ENCODE results near the gene CCDC149.

CCDC149 gene

DNA sequence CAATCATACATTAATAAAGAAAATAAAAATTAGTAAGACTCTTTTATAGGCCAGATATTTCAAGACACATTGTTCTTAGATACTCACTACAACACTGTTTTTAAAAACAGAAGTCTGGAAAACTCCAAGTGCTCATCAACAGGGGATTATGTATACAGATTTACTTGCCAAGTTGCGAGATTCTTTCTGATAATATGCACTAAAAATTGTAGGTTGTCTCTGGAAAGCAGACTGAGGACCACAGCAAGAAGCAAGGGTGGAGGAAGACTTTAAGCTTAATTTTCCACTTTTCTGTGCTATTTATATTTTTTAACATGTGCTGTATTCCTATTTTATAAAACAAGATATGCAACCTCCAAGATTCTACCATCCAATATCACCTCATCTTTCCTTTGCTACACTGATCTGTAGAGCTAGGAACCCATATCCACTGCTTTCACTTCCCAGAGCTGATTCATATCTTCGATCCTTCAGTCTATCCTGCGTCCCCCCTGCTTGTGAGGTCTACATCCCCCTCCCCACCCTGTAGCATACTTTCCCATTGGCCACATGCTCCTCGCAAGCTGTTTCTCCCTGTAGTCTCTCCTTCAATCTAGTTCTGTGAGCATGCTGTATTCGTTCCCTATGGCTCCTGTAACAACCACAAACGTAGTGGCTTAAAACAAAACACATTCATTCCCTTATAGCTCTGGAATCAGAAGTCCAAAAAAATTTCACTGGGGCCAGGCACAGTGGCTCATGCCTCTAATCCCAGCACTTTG, 101.8 kb downstream of the CCDC149 start:
- Histone ChIP-seq H3K4me3 (no peak overlapping the region), H3K27me3 (no peaks in the 10 kb centered on the region), H3K27ac (peak overlapping the region in 1 of 2 donors; percentile 62), H3K4me1 (peaks cover 0 to 37% (median 0%) of the 10 kb centered on the region in 4 donors), H3K9me3 (no peaks in the 10 kb centered on the region), H3K36me3 (peaks cover 6 to 26% (median 23%) of the 10 kb centered on the region in 3 donors)
- intact Hi-C loops (cut with DNase I; ENCODE audit: low total_unique reads) = no loop called here
- TF ChIP-seq, protein P1, sequence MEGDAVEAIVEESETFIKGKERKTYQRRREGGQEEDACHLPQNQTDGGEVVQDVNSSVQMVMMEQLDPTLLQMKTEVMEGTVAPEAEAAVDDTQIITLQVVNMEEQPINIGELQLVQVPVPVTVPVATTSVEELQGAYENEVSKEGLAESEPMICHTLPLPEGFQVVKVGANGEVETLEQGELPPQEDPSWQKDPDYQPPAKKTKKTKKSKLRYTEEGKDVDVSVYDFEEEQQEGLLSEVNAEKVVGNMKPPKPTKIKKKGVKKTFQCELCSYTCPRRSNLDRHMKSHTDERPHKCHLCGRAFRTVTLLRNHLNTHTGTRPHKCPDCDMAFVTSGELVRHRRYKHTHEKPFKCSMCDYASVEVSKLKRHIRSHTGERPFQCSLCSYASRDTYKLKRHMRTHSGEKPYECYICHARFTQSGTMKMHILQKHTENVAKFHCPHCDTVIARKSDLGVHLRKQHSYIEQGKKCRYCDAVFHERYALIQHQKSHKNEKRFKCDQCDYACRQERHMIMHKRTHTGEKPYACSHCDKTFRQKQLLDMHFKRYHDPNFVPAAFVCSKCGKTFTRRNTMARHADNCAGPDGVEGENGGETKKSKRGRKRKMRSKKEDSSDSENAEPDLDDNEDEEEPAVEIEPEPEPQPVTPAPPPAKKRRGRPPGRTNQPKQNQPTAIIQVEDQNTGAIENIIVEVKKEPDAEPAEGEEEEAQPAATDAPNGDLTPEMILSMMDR (IDR thresholded peaks at IDR 0.05) = no peak
- DNase-seq = no peak

DNA sequence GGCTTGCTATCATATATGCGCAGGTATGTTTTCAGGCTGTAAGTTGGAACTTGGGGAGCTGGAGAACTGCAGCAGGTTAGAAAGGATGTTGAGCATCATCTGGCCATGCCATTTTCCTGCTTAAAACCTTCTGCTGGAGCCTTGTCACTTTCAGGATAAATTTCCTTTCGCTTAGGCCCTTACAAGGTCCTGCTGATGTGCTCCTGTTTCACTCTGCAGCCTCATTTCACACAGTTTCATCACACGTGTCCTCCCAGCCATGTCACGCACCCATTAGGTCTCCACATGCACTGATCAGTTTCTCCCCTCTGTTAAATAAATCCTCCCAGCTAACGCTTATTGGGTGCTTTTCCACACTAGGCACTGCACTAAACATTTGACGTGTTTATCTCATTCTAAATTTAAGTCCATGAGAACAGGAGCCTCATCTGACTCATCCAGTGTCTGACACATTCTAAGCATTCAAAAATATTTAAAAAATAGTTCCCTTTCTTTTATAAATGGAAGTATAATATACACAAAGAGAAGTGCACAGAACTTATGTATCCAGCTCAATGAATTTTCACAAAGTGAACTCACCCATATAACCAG, 102.9 kb downstream of the CCDC149 start:
- no peak for DNase-seq
- H3K36me3 ChIP-seq = peaks cover 6 to 26% (median 23%) of the 10 kb centered on the region in 3 donors
- no peaks in the 10 kb centered on the region for H3K9me3 ChIP-seq
- TF ChIP-seq, protein P1 (IDR thresholded peaks at IDR 0.05) = no peak
- H3K4me3 ChIP-seq = no peak overlapping the region
- intact Hi-C loops (cut with DNase I; ENCODE audit: low total_unique reads) = loop anchor here (5.0 kb wide), 1 partner anchor 102 kb away; the partner anchor contains the start of gene CCDC149
- H3K4me1 ChIP-seq = peaks cover 0 to 37% (median 0%) of the 10 kb centered on the region in 4 donors
- peak overlapping the region; percentile 17 to 62 for H3K27ac ChIP-seq
- no peaks in the 10 kb centered on the region for H3K27me3 ChIP-seq

DNA sequence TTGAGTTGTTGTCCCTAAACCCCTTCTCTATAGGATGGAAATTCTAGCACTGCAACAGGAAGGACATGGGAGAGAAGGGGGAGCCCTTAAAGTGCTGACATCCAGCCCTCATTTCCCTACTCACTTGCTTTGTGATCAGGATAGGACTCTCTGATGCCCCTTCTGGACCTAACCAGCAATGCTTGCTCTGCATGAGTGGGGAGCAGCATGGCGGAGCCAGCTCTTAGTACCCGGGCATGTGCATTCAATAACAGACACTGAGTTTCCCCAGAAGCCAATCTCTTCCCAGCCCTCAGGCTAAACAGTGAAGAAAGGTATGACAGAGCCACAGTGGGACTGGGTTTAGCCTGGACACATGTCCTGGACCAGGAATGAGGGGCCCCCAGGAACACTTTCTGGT, 103.5 kb downstream of the CCDC149 start:
- peak overlapping the region; percentile 17 to 62 for H3K27ac ChIP-seq
- H3K4me3 ChIP-seq = no peak overlapping the region
- intact Hi-C loops (cut with DNase I; ENCODE audit: low total_unique reads) = loop anchor here (5.0 kb wide), 1 partner anchor 103 kb away; the partner anchor contains the start of gene CCDC149
- H3K36me3 ChIP-seq = peaks cover 6 to 26% (median 23%) of the 10 kb centered on the region in 3 donors
- no peak for DNase-seq
- no peaks in the 10 kb centered on the region for H3K27me3 ChIP-seq
- no peaks in the 10 kb centered on the region for H3K9me3 ChIP-seq
- peaks cover 0 to 37% (median 0%) of the 10 kb centered on the region in 4 donors for H3K4me1 ChIP-seq
- TF ChIP-seq, protein P1 (IDR thresholded peaks at IDR 0.05) = no peak

DNA sequence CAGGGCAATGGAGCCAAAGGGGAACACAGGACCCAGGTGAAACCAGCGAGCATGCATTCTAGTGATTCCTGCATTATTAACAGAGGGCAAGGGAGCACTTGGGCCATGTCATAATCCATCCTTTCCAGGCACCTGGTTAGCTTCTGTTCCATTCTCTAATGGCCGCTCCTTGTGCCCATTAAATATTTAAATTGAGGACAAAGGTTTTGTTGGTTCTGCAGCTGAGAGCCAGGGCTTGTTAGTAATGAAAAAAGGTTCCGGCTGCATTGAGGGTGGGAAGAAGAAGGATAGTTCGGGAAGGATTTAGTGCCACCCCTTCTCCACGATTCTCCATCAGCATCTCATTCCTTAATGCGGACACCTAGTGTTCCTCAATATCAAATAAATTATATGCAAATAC, 103.9 kb downstream of the CCDC149 start:
- peak overlapping the region; percentile 17 to 62 for H3K27ac ChIP-seq
- TF ChIP-seq, protein P1 (IDR thresholded peaks at IDR 0.05) = no peak
- H3K9me3 ChIP-seq = no peaks in the 10 kb centered on the region
- intact Hi-C loops (cut with DNase I; ENCODE audit: low total_unique reads) = loop anchor here (5.0 kb wide), 1 partner anchor 103 kb away; the partner anchor contains the start of gene CCDC149
- DNase-seq = no peak
- no peaks in the 10 kb centered on the region for H3K27me3 ChIP-seq
- H3K36me3 ChIP-seq = peaks cover 6 to 26% (median 23%) of the 10 kb centered on the region in 3 donors
- H3K4me3 ChIP-seq = no peak overlapping the region
- peaks cover 0 to 37% (median 0%) of the 10 kb centered on the region in 4 donors for H3K4me1 ChIP-seq

DNA sequence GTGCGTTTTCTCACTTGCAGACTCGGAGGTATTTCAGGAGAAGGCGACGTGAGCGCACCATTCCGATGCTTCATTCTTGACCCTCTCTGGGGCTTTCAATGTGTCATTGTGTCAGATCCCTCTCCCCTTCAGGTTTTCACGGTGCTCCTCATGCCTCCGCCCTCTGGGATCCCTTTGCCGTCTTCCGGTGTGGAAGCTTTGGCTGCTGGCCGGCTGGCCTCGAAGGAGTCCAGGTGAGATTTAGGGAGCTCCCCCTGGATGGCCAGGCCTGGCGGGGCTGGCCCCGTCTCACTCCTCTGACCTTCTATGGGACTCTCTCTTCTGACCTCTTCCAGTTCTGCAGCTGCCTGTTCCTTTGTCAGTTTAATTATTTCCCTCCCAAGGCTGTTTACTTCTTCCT, 104.6 kb downstream of the CCDC149 start:
- peaks cover 6 to 26% (median 23%) of the 10 kb centered on the region in 3 donors for H3K36me3 ChIP-seq
- intact Hi-C loops (cut with DNase I; ENCODE audit: low total_unique reads) = loop anchor here (5.0 kb wide), 1 partner anchor 104 kb away; the partner anchor contains the start of gene CCDC149
- H3K4me1 ChIP-seq = peaks cover 0 to 37% (median 0%) of the 10 kb centered on the region in 4 donors
- no peak for DNase-seq
- no peak overlapping the region for H3K4me3 ChIP-seq
- no peak overlapping the region for H3K27ac ChIP-seq
- no peaks in the 10 kb centered on the region for H3K27me3 ChIP-seq
- H3K9me3 ChIP-seq = no peaks in the 10 kb centered on the region
- TF ChIP-seq, protein P1 (IDR thresholded peaks at IDR 0.05) = no peak
